ENCODE data around the gene IL20. TPM values are rescaled to one million over a fixed set of nuclear protein-coding genes. Genes with fewer than 3 reads are reported as not detected.

IL20 gene
- total RNA-seq, 1 donor from 2014 or later = not detected

DNA sequence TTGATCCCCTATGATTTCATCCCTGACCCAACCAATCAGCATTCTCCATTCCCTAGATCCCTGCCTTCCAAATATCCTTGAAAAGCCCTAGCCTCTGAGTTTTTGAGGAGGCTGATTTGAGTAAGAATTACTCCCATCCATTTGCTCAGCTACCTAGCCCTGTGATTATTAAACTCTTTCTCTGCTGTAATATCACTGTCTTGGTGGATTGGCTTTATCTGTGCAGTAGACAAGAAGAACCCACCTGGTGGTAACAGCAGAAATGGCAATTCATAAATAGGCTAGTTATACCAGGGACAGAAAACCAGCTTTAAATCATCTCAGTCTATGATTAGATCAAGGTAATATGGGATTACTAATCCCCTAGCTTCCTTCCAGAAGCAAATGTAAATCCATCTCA is 13.0 kb downstream of the IL20 start:
- DNase-seq (ENCODE audit: low spot score) = no peak

DNA sequence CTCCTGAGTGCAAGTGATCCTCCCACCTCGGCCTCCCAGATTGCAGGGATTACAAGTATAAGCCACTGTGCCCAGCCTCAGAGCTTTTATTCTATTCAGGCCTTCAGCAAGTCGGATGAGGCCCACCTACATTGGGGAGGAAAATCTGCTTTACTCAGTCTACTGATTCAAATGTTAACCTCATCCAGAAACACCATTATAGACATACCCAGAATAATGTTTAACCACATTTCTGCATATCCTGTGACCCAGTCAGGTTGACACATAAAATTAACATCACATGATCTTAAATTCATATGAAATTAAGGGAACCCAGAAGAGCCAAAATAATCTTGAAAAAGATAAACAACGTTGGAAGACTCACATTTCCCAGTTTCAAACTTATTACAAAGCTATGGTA is 14.9 kb downstream of the IL20 start:
- DNase-seq (ENCODE audit: low spot score) = no peak

DNA sequence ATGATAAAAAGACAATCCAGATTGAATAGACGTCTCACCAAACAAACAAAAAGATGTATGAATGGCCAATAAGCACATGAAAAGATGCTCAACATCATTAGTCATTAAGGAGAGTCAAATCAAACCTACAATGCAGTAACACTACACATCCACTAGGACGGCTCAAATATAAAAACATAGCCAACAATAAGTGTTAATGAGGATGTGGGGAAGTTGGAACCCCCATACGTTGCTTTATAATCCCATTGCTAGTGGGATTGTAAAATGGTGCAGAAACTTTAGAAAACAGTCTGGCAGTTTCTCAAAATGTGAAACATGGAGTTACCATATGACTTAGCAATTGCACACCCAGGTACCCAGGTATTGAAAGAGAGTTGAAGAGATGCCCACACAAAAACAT is 17.1 kb downstream of the IL20 start:
- DNase-seq (ENCODE audit: low spot score) = no peak

DNA sequence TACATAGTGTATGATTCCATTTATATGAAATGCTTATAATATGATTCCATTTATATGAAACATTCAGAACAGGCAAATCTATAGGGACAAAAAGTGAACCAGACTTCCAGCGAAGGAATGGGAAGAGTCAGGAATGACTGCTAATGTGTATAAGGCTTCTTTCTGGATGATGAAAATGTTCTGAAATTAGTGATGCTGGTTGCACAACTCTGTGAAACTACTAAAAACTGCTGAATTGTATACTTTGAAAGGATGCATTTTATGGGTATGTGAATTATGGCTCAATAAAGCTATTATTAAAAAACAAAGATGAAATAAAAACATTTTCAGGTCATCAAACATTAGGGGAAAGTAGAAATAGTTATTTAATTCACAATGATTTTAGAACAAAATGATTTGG is 17.7 kb downstream of the IL20 start:
- no peak for DNase-seq (ENCODE audit: low spot score)

DNA sequence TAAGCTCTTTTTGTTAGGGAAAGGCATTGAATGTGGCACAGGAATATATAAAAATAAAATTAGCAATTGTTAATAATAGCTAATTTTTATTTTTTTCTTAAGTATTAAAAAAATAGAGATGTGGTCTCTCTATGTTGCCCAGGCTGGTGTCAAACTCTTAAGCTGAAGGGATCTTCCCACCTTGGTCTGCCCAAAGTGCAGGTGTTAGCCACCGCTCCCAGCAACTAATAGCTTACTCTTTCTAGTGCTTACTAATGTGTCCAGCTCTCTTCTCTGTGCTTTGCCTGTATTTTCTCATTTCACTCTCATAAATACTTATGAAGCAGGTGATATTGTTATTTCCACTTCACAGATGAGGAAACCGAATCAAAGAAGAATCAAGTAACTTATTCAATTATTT is 18.5 kb downstream of the IL20 start:
- DNase-seq (ENCODE audit: low spot score) = no peak

DNA sequence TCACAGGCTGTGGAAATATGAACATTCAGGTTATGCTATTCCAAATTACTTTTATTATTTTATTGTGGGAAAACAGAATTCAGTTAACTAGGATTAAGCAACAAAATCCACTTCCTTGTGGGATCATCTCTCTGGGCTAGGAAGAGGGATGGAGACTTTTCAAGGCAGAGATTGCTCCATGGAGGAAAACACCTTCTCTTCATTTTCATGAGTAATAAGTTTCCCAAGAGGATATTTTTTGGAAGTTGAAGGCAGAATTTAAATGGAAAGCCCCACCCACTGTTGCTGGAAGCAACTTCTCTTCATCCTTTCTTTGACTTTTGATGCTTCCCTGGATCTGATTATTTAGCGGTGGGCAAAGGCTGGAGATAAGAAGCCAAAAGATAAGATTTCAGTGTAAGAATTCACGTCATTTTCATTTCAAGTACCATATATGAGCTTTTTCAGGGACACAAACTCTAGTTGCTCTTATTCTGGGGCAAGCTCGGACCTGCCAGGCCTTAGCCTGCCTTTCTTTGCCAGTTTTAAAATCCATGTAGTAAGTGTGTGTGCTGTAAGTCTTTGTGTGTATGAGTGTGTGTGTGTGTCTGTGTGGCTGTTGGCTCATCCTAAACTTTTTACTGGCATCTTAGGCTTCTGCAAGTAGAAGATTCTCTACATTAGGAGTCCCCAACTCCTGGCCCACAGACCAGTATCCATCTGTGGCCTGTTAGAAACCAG is 20.1 kb downstream of the IL20 start:
- no peak for DNase-seq (ENCODE audit: low spot score)

DNA sequence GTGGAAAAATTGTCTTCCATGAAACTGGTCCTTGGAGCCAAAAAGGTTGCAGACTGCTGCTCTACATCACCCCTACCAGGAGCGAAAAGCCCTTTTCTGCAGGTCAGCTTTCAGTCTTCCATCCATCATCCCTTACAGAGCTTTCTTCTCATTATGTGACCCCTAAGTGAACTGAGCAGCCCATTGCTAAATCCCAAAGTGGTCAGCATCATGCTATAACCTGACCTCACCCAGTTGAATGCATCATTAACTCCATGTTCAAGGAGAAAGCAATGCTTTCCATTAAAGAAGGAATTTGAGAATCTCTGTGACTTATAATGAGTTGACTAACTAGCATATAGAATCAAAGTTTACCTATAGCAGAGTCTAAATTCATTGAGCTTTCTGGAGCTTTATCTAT is 21.4 kb downstream of the IL20 start:
- no peak for DNase-seq (ENCODE audit: low spot score)

DNA sequence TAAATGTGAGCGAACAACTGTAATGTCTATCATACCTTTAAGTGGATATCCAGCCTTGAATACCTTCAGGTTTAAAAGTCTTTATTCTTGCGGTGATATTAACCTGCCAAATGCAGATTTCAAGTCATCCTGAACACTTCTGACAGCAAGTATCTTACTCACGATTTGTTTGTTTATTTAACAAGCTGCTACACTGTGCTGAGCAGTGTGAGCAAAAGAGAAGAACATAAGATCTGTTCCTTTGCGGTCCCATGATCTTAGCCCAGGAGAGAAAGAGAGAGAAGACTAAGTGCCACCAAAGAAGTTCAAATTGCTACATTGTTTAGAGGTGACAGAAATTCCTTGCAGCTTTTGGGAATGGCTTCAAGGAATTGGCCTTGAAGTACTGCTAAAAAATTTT is 22.3 kb downstream of the IL20 start:
- DNase-seq (ENCODE audit: low spot score) = no peak

DNA sequence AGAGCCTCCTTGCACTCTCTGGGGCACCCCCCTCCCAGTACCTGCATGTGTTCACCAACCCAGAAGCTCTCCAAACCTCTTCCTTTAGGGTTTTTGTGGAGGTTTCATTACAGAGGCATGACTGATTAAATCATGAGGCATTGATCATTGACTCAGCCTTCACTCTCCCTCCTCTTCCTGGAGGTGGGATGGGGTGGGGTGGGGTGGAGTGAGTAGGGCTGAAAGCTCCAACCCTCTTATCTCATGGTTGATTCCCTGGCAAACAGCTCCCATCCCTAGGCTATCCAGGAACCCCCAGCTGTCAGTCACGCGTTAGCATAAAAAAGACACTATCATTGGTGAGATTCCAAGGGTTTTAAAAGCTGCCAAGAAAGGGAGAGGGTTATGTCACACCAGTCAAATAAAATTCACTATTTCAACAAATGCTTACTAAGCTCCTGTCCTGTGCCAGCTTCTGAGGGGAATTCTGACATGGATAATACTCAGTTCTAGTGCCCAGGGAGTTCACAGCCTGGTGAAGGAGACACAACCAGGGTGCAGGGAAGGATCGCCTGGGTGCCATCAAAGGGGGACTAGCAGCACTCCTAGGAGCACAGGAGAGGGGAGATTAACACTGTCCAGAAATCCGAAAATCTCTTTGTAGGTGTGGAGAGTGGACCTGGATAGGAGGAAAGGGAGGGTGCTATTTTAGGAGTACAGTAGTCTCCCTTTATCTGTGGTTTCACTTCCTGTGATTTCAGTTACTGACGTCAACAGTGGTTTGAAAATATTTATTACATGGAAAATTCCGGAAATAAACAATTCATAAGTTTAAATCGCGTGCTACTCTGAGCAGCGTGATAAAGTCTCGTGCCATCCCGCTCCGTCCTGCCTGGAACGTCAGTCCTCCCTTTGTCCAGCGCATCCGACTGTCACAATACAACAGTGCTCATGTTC is 25.0 kb downstream of the IL20 start:
- peak; percentile 42 for DNase-seq (ENCODE audit: low spot score)

DNA sequence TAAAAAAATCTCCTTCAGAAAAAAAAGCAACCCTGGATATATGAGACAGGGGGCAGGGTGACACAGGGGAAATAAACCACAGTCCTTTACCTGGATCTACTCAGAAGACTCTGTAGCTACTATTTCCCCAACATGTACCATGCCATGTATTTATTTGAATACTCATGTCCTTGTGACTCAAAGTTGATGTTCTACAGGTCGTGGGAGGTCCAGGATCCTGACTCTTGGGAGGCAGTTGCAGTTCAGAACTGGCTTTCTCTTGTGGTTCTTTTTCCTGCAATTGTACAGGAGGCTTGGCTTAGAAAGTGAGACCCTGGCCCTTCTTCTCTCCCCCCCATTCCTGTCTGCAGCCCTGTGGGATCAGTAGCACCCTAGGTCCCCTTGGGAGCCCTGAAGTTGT is 26.0 kb downstream of the IL20 start:
- DNase-seq (ENCODE audit: low spot score) = no peak

DNA sequence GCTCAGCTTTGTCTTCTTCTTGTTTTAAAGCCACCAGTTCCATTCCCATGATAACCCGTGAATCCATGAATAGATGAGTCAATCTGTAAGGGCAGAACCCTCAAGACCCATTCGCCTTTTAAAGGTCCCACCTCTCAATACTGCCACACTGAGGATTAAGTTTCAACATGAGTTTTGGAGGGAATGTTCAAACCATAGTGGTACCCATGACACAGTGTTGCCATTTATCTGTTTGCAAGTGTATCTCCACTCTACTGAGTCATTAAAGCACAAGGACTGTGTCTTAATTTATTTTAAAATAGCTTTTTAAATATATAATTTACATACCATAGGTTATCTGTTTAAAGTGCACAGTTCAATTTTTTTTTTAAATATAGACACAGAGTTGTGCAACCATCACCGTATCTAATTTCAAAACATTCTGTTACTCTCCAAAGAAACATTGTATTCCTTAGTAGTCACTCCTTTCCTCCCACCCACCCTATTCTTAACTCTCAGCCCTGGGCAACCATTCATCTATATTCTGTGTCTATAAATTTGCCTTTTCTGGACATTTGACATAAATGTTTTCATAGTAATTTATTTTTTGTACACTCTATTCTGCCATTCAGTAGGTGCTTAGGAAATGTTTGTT is 27.0 kb downstream of the IL20 start:
- no peak for DNase-seq (ENCODE audit: low spot score)

DNA sequence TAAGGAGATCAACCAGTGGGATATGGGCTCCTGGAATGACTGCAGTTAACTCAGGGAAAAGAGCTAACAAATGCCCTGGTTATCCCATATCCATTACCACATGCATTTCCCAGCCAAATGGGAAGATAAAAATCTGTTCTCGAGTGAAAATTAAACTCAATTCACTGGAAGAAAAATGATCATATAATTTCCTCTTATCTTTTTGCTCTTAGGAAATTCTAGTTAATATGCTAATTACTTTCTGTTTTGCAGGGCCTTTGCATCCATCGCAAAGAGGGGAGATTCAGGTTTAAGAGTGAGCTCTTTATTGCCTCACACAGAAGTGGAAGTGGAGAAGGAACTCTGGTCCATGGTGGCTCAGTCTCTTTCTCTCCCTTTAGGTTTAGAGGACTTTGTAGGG is 28.0 kb downstream of the IL20 start:
- no peak for DNase-seq (ENCODE audit: low spot score)

DNA sequence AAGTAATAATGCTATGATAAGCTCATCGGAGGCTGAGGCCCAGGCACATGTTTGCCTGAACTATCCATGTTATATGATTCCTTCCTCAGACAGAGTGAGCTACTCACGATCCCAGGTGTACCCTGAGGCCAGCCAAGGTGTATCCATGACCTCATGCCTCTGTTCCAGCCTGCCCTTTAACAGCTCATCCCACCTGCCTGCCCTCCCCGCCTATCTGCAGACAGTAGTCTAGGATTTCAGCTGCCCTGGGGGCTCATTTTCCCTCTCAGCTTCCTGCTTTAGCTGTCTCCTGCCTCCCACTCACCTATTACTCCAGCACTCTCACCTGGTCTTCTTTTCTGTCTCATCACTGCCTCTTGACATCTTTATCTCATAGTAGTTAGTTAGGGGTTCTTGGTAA is 29.9 kb downstream of the IL20 start:
- DNase-seq (ENCODE audit: low spot score) = no peak

DNA sequence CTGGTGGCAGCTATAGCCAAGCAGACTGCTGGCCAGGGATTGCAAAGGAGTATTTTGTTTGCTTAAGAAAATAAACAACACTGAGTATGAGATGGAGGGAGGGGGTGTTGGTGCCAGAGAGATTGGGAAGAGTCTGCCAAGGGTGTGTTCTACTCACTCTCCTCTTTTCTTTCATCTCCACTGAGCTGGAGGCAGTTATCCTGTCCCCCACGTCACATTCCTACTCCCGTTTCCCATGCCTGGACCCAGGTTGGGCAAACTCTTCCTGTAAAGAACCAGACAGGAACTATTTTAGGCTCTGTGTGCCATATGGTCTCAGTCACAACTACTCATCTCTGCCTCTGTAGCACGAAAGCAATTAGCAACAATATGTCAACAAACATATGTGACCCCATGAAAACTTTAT is 30.4 kb downstream of the IL20 start:
- DNase-seq (ENCODE audit: low spot score) = no peak

DNA sequence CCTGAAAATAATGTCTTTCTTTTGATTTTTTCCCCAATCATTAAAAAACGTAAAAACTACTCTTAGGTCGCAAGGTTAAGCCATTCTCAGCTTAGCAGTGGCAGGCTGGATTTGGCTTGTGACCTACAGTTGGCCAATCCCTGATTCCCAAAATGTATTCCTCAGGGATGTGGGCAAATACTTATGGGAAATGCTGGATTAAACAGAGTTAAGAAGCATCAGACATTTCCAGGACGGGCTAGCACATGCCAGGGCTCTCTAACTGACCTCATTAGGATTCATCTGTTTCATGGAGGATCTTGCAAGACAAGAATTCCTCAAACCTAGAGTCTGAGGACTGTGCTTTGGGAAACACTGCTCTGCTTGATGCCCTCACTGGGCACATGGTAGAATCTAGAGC is 30.8 kb downstream of the IL20 start:
- DNase-seq (ENCODE audit: low spot score) = no peak

DNA sequence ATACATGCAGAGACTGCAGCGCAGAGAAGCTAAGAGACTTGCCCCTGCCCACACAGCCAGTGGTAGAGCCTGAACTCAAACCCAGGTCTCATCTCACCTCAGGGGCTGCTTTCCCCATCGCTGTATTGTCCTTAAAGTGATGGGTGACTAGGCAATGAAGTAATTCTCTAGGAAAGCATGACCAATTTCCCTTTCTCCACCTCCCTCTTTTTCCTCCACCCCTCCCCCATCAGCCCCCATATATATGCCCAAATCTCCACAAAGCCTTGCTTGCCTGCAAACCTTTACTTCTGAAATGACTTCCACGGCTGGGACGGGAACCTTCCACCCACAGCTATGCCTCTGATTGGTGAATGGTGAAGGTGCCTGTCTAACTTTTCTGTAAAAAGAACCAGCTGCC is 31.8 kb downstream of the IL20 start, which contains the start of gene IL24:
IL24 (plus strand) TSS at position 269 of the 400 bp plus-strand sequence. CDS start 390 bp downstream, outside the sequence.
- no peak for DNase-seq (ENCODE audit: low spot score)

DNA sequence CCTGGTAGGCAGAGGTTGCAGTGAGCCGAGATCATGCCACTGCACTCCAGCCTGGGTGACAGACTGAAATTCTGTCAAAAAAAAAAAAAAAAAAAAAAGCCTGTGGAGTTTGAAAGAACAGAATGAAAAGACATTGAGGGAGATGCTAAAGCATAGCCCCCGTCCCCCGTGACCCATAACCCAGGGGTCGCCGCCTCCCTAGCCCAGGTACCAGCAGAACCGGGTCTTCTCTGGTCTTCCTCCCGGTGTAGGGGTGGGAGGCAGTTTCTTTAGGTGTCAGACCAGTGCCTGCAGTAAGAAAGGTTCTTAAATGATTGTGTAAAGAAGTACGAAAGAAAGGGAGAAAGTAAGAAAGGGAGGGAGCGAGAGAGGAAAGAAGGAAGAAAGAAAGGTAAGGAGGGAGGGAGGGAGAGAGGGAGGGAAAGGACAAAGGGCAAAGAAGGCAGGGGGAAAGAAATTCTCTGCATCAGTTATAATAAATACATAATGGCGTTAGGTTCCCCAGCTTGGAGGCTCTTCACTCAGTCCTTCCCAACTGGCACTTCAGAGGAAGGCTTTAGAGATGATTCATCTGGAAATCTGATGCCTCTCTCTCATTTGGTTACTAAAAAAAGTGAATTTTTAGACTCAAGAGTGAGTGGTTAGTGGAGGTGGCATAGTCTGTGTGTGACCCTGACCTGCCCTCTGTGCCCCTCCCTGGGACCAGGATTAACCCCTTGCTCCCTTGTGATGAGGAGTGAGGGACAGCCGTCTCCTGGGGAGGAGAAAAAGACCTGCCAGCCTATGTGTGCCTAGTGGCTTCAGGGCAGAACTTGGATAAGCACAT is 32.9 kb downstream of the IL20 start:
- DNase-seq (ENCODE audit: low spot score) = no peak

DNA sequence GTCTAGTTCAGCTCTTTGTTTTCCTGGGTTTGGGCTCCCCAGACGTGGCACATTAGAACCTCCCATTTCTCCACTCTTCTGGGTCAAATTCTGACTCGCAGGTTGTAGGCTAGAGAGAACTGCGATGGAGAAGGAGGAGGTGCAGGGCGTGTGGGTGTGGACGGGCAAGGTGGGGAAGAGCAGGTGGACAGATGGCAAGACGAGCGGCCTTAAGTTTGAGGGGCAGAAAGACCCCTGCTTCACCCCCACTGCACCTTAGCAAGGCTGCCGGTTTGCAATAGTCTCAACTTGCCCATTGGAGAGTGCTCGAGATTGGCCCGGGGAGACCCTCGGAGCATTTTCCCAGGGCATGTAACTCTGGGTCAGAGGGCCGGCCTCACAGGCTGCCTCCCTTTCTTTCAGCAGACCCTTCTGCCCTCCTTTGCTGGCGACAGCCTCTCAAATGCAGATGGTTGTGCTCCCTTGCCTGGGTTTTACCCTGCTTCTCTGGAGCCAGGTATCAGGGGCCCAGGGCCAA is 33.5 kb downstream of the IL20 start:
- no peak for DNase-seq (ENCODE audit: low spot score)

DNA sequence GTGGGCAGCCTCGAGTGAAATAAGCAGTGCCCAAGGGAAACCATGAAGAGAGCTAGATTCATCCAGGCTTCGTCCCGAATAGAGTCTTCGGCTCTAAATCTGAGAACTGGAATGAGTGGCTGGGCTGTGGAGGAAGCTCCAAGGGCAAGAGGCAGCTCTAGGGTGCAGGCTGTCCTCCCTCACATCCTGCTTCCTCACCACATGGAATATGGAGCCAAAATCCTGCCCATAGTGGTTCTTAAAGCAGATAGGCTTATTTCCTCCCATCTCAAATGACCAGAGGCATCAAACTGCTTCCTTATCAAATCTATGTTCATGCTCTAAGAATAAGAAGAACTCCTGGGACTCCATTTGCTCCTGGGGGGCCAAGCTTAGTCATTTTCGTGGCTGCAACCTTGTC is 34.3 kb downstream of the IL20 start:
- DNase-seq (ENCODE audit: low spot score) = no peak

DNA sequence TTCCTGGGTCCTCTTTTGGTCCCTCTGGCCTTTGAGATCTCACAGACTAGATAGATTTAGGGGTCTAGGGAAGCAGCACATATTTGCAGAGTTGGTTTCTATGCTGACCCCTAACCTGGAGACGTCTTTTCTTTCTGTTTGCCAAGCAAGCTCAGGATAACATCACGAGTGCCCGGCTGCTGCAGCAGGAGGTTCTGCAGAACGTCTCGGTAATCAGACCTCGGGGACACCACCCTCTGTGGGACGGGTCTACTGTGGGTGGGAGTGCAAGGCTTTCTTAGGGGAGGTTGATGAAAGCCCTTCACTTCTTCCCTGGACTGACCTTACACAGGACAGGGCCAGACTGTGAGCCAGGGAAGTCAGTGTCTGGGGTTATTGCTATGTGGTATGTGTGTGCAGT is 34.7 kb downstream of the IL20 start:
- no peak for DNase-seq (ENCODE audit: low spot score)

DNA sequence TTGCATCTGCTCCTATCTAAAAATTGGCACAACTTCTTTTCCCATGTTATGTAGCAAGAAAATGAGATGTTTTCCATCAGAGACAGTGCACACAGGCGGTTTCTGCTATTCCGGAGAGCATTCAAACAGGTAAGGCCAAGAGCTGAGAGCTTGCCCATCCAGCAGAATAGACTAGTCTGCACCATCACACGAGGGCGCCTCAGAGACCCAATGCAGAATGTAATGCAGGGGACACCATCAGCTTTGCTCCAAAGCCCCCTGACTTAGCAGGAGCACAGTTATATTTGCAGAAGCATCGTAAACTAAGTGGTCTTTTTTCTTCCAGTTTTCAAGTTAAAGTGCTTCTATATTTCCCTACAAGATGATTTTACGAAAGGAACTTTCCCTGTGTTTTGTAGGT is 36.5 kb downstream of the IL20 start:
- no peak for DNase-seq (ENCODE audit: low spot score)

DNA sequence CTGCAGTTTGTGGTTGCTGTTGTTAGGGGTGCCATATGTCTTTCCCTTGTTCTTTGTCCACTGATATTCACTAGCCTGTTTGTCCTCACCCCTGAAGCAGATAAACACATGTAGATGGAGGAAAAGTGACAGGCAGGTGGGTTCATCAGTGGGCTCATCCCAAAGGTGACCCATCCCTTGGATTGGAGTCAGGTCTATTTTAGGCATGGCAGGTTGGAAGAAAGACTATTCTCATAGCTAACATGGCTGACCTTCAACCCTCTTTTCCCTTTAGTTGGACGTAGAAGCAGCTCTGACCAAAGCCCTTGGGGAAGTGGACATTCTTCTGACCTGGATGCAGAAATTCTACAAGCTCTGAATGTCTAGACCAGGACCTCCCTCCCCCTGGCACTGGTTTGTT is 37.3 kb downstream of the IL20 start:
- DNase-seq (ENCODE audit: low spot score) = no peak
